Effector CD4-positive, alpha-beta T cell (primary cell): ENCODE data around the gene IL20RA.

Experiments
- DNase-seq: peaks from one replicate; pipeline ENCODE4 v3.0.0-alpha.2; 2020

Gene IL20RA

DNA sequence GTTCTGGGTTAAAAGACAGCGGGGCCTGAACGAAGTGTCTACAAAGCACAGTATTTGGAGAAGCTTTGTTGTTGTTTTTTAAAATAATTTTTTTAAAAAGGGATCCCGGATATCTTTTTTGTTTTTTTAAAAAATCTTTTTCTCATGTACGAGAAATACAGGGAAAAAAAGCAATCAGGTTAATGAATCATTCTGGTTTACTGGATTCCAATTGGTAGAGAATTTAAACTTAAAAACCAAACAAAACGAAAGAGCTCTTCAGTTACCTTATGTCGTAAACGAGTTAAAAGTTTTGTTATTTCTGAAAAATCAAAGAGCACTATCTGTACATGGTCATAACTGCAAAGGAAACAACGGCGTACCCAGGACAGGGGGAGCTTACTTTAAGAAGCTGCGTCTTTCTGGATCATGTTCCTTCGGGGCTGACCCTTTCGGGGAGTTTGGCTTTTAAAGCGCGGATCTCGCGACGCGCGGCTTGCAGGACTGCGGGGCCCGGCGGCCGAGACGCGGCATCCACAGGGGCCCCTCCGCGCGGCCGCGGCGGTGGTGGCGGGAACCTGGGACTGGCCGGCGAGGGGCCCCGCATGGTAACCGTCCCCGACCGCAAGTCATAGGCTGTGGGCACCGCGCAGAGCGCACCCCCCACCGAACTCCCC lies 927 bp downstream of the IL20RA start:
- no peak for DNase-seq

DNA sequence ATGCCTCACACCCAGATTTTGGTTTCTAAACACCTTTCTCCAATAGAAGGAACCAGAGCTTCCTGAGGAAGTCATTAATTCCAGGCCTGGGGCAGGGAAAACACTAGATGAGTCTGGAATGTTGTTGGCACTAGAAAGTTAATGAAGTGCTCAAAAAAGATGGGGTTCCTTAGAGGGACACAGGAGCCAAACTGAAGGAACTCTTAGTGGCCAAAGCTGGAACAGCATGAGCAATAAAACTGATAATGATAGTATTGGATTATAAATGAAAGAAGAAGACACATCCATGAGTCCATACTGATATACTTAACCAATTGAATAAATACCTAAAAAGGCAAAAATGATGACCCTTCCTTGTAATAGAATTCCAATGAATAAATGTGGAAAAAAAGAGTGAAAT lies 4.4 kb downstream of the IL20RA start:
- no peak for DNase-seq

DNA sequence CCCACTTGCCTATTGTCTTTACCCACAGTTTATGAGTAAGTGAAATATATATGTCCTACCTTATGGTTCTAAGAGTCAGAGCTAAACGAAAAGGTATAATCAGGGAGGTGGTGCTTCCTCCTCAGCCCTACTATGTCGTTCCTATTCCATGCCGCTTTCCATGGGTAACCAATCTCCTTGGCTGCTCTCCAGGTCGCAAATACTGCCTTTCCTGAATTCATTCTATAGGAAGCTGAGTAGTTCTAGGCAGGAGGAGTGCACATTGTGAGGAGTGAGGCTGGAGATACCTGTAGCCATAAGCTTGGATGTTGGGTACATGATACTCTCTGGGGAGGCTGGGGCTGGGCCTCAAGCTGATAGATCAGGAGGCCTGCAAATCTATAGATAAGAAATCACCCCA lies 5.8 kb downstream of the IL20RA start:
- no peak for DNase-seq

DNA sequence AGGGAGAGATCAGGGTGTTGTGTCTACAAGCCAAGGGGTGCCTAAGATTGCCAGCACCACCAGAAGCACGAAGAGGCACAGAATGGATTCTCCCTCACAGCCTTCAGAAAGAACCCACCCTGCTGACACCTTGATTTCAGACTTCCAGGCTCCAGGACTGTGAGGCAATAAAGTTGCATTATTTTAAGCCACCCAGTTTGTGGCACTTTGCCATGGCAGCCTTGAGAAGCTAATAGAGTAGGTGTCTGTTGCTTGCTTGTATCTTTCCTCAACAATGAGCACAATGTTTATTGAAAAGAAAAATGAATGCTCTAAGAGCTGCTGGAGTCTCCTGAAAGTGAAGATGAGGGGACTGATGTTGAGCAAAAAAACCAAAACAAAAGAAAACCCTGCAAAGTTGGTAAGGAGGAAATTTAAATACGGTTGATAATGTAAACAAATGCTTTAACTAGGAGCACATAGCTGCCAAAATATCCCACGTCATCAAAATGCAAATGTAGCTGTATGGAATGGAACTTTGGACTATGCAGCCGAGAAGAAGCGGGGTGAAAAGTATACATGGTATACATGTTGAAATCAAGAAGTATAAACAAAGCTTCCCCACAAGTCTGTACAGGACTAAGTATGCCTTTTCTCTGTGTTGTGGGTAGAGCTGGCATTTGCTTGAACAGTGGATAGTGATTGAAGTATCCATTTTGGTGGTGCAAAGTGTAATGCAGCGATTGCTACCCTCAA lies 8.0 kb downstream of the IL20RA start:
- DNase-seq, result no peak

DNA sequence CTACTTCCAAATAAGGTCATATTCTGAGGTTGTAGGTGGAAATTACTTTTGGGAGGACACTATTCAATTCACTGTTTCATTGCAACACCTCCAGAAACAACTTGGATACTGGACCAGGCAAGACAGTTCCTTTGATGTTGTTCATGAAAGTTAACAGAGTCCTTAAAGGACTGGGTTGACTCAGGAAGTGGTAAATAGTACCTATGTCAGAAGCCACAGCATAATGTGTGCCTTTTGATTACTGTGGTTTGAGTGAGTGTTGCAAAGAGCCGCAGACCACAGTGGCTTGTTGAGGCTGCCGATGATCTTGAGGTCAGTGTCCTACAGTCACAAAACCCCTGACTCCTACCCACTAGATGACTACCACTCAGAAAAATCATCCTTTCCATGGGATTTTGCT lies 10.9 kb downstream of the IL20RA start:
- peak; percentile 20 for DNase-seq

DNA sequence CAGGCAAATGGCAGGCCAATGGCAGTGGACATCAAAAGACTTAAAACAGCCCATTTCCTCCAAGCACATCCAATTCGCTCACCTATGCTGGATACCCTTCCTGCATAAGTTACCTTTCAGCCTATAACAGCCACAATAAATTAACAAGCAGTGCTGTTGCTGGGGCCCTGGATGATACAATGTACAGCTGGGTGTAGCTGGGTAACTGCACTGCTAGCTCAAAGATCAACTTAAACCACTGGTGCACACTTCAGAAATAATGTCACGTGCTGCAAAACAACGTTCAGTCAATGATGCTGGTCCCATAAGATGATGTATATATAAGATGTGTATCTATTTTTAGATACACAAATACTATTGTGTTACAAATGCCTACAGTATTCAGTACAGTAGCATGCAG lies 13.6 kb downstream of the IL20RA start:
- no peak for DNase-seq

DNA sequence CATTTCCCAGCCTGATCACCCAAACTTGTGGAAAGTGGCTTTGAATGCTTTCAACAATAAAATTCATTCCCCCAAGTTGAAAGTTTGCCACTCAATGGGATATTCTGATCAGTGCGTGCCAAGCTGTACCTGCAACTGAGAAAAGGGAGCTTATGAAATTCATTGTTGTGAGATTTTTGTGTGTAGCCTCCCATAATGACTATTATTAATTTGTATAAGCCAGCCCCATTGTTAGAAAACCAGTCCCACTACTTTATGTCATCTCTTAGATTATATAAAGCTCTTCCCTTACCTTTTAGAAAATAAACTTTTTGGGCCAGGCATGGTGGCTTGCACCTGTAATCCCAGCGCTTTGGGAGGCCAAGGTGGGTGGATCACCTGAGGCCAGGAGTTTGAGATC lies 15.9 kb downstream of the IL20RA start:
- DNase-seq, result no peak

DNA sequence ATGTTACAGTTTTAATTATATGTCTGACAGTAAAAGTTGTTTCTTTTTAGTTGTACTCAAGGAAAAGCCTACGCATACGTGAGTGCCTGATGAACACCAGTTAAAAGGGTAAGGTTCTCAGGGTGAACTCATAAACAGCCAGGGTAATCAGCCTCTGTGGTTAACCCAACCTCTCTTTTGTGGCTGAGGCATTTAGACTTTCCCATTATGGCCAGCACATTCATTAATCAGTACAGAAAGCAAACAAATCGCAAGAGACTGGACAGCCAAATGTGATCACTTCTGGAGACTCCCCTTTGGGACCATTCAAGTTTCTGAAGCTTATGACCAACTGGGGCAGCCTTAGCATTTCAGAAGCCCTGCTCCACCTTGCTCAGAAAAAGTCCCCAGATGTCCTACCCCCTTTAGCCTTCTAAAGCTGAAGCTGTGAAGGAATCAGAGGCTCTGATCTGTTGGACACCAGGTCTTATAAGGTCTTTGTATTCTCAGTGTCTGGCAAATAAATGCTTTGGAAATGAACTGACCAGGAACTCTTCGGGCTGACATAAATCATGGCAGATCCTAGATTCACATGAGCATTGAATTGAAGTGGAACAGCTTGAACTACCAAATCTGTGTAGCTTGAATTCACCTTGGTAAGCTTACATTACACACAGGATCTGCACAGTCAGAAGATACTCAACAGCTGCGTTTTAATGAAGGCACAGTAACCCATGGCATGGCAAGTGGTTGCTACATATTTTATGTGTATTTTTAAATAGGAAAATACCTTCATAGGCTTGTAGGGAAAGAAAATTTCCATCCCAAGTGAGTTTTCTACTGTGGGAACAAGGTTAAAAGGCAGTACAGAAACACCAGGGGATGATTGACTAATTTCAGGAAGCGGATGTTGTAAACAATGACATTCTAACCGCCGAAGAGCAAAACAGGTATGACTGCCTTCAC lies 18.7 kb downstream of the IL20RA start:
- no peak for DNase-seq

DNA sequence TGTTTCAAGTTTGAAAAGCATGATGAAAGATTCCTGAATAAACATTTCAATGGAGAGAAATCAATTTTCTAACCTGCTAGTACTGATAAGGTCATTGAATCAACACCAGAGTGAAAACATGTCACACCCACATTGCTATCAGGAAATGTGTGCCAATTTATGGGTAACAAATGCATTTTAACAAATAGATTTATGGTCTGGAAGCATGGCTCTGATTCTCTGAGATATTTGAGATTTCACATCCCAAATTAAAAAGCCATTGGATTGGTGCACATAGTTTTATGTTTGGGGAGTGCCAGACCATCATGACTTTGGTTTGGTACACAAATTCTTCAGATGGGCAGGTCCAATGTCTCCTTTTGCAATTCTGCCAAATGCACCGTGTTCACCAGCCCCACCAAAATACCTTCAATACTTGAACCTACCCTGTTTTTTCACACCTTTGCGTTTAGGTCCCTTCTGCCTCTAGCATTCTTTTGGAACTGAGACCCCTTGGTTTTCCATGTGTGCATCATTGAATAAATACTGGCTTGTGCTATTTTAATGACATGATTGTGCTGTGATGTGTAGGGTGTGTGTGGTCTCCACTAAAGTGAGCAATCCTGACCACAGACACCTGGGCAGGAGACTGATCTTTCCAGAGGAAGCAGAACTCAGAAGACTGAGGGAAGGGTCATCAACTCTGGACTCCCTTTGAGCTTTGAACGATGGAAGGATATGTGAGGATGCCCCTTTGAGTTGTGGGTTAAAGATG lies 20.4 kb downstream of the IL20RA start:
- DNase-seq, result no peak

DNA sequence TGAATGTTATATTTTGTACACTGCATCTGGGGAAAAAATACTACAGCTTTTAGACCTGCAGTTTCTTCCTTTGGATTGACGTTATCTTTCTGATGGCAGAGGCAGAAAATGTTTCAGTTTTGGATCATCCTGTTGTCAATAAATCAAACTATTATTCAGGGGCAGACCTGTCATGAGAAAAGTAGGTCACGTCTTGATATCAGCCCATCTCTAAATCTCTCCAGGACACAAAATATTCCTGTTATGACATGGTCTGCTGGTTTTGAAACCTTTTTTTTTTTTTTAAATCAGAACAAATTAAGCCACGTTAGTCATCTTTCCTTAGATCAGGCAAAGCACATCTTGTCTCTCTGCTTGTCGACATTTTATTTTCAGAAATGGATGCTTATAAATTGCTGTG lies 24.0 kb downstream of the IL20RA start:
- no peak for DNase-seq

DNA sequence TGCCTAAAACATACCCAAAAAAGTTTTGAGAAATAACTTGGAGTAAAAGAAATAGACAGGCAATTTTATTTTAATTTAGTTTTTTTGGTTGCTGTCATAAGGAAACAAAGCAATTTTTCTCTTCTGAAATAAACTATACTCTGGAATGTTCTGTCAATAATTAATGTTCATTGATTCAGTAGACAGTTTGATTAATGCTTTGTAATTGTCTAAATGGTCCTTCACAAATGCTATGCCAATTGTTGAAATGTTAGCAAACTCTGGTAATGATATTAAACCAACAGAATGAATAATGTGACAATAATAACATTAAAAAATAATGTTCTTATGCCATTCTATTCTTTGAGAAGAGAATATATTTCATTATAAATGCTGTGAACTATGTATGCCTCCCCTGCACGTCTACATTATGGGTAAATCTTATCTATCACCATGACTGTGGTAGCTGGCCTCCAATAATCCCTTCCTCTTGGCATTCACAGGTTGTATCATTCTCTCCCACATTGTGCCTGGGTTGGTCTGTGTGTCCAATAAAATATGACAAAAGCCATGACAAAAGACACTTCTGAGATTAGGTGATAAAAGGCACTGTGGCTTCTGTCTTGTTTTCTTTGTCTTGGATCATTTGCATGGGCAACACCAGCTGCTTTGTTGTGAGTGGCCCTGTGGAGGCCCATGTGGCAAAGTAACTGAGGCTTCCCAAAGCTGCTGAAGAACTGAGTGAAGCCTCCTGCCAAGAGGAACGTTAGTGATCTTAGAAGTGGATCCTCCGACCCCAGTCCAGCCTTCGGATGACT lies 25.1 kb downstream of the IL20RA start:
- no peak for DNase-seq

DNA sequence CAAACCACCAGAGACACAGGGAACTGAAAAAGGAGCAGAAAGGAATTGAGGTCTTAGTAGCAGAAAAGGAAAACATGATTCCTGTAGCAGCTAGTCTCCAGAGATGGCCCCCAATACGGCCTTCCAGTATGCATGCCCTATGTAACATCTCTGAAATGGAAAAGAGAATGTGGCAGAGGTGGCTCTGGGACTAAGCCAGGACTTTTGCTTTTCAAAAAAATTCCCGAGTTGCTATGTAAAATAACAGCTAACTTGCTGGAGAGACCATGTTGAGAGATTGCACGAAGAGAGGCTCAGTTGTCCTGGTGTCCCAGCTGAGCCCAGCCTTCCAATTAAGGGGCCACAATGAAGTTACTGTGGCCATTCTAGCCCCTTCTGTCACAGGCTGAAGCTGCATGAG lies 27.7 kb downstream of the IL20RA start:
- no peak for DNase-seq

DNA sequence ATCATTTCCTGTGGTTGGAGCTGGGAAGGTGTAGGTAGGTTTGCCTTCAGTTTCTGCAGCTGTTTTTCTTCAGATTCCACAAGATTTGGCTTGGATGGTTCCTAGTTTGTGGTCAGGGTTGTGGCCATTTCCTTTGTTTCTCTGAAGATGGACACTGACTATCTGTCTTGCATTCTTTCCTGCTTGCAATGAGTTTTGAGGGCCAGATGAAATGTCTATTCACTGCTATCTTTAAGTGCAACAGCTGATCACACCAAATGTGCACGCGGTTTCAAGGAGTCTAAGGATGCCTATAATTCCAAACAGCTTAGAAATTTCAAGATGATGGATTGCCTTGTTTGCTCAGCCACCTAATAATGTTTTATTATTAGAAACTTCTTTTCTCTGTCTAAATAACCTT lies 28.4 kb downstream of the IL20RA start:
- no peak for DNase-seq

DNA sequence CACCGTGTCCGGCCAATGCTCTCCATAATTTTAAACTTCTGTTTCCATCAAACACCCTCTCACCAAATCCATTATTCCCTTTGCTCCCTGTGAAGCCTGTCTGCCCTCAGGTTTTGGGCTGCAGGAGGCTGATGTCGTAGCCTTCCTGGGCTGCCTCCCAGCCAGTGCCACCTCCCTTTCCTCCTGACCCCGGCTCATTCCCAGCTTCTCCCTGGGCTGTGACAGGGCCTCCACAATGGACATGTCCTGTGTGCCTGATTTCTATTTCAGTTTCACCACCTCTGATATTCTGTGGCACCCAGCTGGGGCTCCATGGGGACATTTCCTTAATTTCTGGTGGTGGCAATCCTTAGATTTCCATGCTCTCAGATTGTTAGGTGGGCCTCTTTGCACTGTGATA lies 28.8 kb downstream of the IL20RA start:
- DNase-seq, result no peak

DNA sequence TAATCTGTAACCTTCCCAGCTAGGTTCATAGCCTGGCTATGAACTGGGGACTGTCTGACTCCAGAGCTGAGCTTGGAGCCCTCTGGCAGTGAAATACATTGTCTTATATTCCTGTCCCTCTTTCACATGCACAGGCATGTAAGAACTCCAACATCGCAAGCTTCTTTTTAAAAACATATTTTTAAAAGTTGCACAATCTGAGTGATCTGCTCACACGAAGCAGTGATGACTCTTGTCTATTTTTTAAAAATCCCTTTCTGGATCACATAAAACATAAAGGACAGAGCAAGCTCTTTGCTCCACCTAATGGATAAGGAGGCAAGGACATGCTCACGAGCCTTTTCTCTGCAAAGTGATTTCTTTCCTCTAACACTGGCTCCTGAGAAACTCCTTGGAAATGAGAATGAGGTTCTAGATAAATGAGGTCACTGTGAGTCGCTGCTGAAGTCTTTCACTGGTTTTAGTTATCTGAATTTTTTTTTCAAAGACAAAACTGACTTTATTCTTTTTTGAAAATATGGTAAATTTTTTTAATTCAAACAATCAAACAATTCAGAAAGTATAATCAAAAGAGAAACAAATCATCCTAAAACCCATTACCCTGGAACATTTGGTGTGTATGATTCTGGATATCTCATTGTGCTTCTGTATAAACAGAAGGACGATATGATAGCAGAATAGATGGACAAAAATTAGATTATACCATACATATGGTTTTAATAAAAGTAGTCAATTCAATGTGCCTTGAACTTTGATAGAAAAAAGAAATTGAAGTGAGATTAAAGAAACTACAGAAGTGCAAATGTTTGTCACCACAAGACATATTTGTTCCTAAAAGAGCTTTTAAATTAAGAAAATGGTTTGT lies 30.8 kb downstream of the IL20RA start:
- DNase-seq, result no peak

DNA sequence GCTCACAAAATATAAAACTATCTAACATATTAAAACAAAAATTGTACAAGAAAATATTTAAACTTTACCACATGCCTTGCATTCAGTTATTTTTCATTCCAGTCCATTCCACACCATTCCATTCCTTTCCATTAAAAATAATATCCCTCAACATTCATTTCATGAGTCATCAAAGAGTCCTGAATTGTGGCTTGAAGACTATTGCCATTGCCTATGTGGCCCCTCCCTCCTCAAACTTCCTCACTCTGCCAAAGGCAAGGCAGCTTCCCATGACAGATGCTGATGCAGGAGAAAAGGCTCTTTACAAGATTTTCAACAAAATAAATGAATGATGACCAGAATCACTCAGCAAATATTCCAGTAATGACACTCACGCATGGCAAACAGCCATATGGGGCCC lies 31.7 kb downstream of the IL20RA start:
- DNase-seq, result no peak

DNA sequence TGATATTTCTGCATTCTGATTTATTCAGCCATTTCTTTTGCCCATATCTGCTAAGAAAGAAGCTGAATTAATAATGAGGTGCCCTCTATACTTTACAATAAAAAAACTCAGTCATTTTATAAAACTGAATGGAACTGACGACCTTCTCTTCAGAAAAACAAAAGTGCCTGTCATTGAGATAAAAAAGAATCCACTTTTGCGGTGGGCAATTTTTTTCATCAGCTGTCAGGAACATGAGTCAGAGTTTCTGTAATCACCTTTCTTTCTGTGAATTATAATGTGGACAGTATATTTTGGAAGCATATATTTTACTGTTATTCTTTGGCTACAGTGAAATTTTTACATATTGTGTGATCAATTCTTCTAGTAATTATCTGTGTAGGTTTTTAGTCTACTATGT lies 33.4 kb downstream of the IL20RA start:
- DNase-seq, result no peak

DNA sequence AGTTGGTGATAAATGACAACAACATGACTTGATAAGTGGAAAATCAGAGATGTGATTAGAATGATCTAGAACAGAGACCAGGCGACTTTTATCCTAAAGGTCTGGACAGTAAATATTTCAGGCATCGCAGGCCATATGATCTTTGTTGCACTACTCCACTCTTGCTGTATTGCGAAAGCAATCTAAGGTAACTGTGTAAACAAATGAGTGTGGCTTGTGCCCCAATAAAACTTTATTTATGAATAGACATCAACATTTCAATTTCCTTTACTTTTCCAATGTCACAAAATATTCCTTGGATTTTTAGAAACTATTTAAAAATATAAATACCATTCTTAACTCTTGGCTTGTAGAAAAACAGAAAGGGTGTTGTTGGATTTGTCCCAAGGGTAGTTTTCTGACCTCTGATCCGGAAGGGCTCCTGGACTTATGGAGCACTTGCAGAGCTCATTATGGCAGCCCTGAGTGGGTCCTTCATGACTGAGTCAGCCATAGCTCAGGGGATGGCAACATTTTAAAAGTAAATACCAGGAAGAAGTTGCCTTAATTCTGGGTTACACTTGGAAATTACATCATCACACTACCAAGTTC lies 34.5 kb downstream of the IL20RA start:
- DNase-seq, result no peak

DNA sequence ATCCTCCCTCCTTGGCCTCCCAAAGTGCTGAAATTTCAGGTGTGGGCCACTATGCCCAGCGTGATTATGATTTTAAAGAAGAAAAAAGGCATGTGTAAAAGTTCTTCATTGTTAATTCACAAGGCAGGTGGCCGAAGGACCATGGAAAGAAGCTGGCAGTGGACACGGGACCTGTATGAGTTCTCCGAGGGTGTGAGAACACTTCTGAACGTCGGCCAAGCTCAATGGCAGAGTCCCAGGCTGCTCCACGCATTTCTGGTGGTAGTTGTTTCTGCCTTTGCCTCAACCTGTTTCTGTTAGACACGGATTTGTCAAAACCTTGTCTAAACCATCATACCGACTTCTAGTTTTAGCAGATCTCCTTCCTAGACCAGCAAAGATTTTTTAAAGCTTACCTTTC lies 36.6 kb downstream of the IL20RA start:
- DNase-seq, result no peak

DNA sequence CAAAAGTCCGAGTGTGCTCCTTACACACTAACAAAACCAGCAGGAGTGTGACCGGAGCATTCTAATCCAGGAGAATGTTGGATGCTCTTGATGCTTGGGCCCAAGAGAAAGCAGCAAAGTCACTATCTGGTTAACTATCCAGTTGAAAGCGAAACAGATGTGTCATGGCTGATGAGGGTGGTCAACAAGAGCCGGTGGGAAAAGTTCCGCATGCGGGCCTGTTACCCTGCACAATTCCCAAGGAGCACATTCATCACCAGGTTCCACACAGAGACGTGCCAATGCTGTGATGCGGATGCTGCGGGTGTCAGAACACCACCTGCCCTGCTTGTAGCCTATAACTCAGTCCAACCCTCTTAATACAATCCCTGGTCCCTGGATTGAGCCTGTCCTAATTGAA lies 38.7 kb downstream of the IL20RA start:
- no peak for DNase-seq

DNA sequence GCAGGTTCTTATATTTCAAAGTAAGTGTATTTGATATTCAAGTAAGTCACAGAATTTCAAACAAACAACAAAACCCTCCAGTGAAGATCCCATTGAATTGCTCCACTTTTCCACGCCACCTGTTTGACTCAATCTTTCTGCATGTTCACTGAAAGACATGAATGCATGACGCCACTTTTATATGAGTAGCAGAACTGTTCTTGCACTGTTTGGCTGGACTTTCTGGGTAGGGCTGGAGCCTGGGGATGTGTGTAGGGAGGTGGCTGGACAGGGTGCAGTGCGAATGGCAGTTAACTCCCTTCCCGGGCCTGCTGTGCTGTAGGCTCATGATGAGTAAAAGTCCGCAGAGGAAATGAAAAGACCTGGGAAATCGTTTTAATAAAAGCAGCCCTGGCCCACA lies 39.7 kb downstream of the IL20RA start:
- no peak for DNase-seq
